ENCODE measurements around the gene FYN. TPM values are rescaled to one million over a fixed set of nuclear protein-coding genes. Genes with fewer than 3 reads are reported as not detected.

Gene FYN
- polyA plus RNA-seq, 1 donor (not counting 4 experiments of a cell fraction or from before 2014, with no cell fraction given) = 24.7 TPM

GRCh38 chr6:111784433-111784832, 88.8 kb downstream of the FYN start:
- Histone ChIP-seq H3K79me2 (ENCODE audit: control insufficient read depth, insufficient read depth, low read length) (peaks cover 3% of the 10 kb centered on the region), H3K9me1 (ENCODE audit: control insufficient read depth, extremely low read depth, insufficient read depth, low read length) (no peaks in the 10 kb centered on the region), H3K4me3 (ENCODE audit: control insufficient read depth in 2 of 3, extremely low read depth in 1 of 3, insufficient read depth in 2 of 3, low read depth in 1 of 3, low read length in 3 of 3) (no peak overlapping the region), H3K36me3 (ENCODE audit: control insufficient read depth in 2 of 2, extremely low read depth in 1 of 2, insufficient read depth in 2 of 2, low read length in 2 of 2) (peaks cover 0 to 1% of the 10 kb centered on the region in 2 experiments), H3K9ac (ENCODE audit: control insufficient read depth, extremely low read depth, insufficient read depth, low read length) (no peak overlapping the region), H4K20me1 (ENCODE audit: control insufficient read depth, extremely low read depth, insufficient read depth, low read length) (no peaks in the 10 kb centered on the region), H3K4me2 (ENCODE audit: control insufficient read depth, extremely low read depth, insufficient read depth, low read depth, low read length) (no peak overlapping the region), H3K9me3 (ENCODE audit: control insufficient read depth, low read depth, low read length) (no peaks in the 10 kb centered on the region), H2AFZ (ENCODE audit: control insufficient read depth, low read length) (no peak overlapping the region), H3K27me3 (ENCODE audit: control insufficient read depth, extremely low read depth, insufficient read depth, low read length) (no peaks in the 10 kb centered on the region), H3K4me1 (ENCODE audit: control insufficient read depth, extremely low read depth, insufficient read depth, low read length) (peaks cover 36% of the 10 kb centered on the region), H3K27ac (ENCODE audit: control insufficient read depth, insufficient read depth, low read length) (no peak overlapping the region)
- no peak for DNase-seq (ENCODE audit: low read depth, low spot score)
- FAIRE-seq = peak; percentile 53
- TF ChIP-seq, protein P1, sequence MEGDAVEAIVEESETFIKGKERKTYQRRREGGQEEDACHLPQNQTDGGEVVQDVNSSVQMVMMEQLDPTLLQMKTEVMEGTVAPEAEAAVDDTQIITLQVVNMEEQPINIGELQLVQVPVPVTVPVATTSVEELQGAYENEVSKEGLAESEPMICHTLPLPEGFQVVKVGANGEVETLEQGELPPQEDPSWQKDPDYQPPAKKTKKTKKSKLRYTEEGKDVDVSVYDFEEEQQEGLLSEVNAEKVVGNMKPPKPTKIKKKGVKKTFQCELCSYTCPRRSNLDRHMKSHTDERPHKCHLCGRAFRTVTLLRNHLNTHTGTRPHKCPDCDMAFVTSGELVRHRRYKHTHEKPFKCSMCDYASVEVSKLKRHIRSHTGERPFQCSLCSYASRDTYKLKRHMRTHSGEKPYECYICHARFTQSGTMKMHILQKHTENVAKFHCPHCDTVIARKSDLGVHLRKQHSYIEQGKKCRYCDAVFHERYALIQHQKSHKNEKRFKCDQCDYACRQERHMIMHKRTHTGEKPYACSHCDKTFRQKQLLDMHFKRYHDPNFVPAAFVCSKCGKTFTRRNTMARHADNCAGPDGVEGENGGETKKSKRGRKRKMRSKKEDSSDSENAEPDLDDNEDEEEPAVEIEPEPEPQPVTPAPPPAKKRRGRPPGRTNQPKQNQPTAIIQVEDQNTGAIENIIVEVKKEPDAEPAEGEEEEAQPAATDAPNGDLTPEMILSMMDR (optimal IDR thresholded peaks at IDR 0.05 in 1 of 3, IDR thresholded peaks at IDR 0.05 in 1 of 3, conservative IDR thresholded peaks at IDR 0.05 in 1 of 3; ENCODE audit: extremely low read depth in 1 of 3, insufficient read depth in 2 of 3, low read length in 3 of 3) = no peak
- TF ChIP-seq EZH2 (IDR thresholded peaks at IDR 0.05; ENCODE audit: low read length) = no peak
- dilution Hi-C loops (cut with MboI; ENCODE audit: extremely low pct_ligation_motif_present, low sequenced_read_pairs) = no loop called here

- Histone ChIP-seq H3K79me2 (ENCODE audit: control insufficient read depth, insufficient read depth, low read length) (peaks cover 3% of the 10 kb centered on the region), H3K27me3 (ENCODE audit: control insufficient read depth, extremely low read depth, insufficient read depth, low read length) (no peaks in the 10 kb centered on the region), H3K9me1 (ENCODE audit: control insufficient read depth, extremely low read depth, insufficient read depth, low read length) (no peaks in the 10 kb centered on the region), H3K36me3 (ENCODE audit: control insufficient read depth in 2 of 2, extremely low read depth in 1 of 2, insufficient read depth in 2 of 2, low read length in 2 of 2) (peaks cover 0 to 1% of the 10 kb centered on the region in 2 experiments), H3K4me2 (ENCODE audit: control insufficient read depth, extremely low read depth, insufficient read depth, low read depth, low read length) (no peak overlapping the region), H3K4me3 (ENCODE audit: control insufficient read depth in 2 of 3, extremely low read depth in 1 of 3, insufficient read depth in 2 of 3, low read depth in 1 of 3, low read length in 3 of 3) (no peak overlapping the region), H2AFZ (ENCODE audit: control insufficient read depth, low read length) (no peak overlapping the region), H3K9me3 (ENCODE audit: control insufficient read depth, low read depth, low read length) (no peaks in the 10 kb centered on the region), H3K4me1 (ENCODE audit: control insufficient read depth, extremely low read depth, insufficient read depth, low read length) (peaks cover 25% of the 10 kb centered on the region), H3K9ac (ENCODE audit: control insufficient read depth, extremely low read depth, insufficient read depth, low read length) (no peak overlapping the region), H3K27ac (ENCODE audit: control insufficient read depth, insufficient read depth, low read length) (no peak overlapping the region), H4K20me1 (ENCODE audit: control insufficient read depth, extremely low read depth, insufficient read depth, low read length) (no peaks in the 10 kb centered on the region)
- dilution Hi-C loops (cut with MboI; ENCODE audit: extremely low pct_ligation_motif_present, low sequenced_read_pairs) = no loop called here
- DNase-seq (ENCODE audit: low read depth, low spot score) (no peak), FAIRE-seq (no peak)
- TF ChIP-seq, protein P1 (optimal IDR thresholded peaks at IDR 0.05 in 1 of 3, IDR thresholded peaks at IDR 0.05 in 1 of 3, conservative IDR thresholded peaks at IDR 0.05 in 1 of 3; ENCODE audit: extremely low read depth in 1 of 3, insufficient read depth in 2 of 3, low read length in 3 of 3) = no peak
- no peak for TF ChIP-seq EZH2 (IDR thresholded peaks at IDR 0.05; ENCODE audit: low read length)
Measured at GRCh38 chr6:111782887-111783466, 90.3 kb downstream of the FYN start.
